ENCODE results near the gene S100A11. TPM values are rescaled to one million over a fixed set of nuclear protein-coding genes. Genes with fewer than 3 reads are reported as not detected.
A peak's percentile ranks its signal among the peaks of the same experiment; 100 is the strongest.

Gene S100A11
- total RNA-seq, 1 donor from 2014 or later, result 947 TPM

GRCh38 chr1:152048416-152049009, 11.7 kb upstream of the S100A11 start:
- DNase-seq (ENCODE audit: low read depth), result peak; percentile 67
- TF ChIP-seq CTCF (conservative IDR thresholded peaks at IDR 0.05; ENCODE audit: low read depth, low read length), result no peak
- H3K4me3 ChIP-seq (ENCODE audit: low read depth, low read length), result peak overlapping the region; percentile 37

GRCh38 chr1:152047730-152048415, 11.1 kb upstream of the S100A11 start:
- peak; percentile 95 for DNase-seq (ENCODE audit: low read depth)
- TF ChIP-seq CTCF (conservative IDR thresholded peaks at IDR 0.05; ENCODE audit: low read depth, low read length), result peak; percentile 56
- H3K4me3 ChIP-seq (ENCODE audit: low read depth, low read length), result peak overlapping the region; percentile 55

GRCh38 chr1:152047413-152047729, 10.6 kb upstream of the S100A11 start:
- no peak for TF ChIP-seq CTCF (conservative IDR thresholded peaks at IDR 0.05; ENCODE audit: low read depth, low read length)
- H3K4me3 ChIP-seq (ENCODE audit: low read depth, low read length), result peak overlapping the region; percentile 55
- DNase-seq (ENCODE audit: low read depth), result no peak

DNA sequence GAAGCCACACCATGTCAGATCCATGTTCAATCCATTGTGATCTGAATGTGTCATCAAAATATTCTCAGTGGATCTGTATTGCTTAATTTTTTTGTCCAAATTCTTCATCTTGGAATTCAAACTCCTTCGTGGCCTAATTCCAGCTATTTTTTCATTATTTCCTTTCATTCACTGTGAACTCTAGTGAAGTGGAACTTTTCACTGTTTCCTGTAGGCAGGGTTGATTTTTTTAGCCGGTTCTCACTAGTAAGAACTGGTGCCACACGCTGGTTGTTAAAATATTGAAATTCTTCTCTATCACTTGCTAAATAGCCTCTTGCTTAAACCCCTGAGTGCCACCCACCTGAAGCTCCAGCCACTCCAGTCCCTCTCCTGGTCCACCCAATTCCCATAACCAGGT, 7.6 kb upstream of the S100A11 start:
- no peak for TF ChIP-seq CTCF (conservative IDR thresholded peaks at IDR 0.05; ENCODE audit: low read depth, low read length)
- DNase-seq (ENCODE audit: low read depth), result no peak
- no peak overlapping the region for H3K4me3 ChIP-seq (ENCODE audit: low read depth, low read length)

DNA sequence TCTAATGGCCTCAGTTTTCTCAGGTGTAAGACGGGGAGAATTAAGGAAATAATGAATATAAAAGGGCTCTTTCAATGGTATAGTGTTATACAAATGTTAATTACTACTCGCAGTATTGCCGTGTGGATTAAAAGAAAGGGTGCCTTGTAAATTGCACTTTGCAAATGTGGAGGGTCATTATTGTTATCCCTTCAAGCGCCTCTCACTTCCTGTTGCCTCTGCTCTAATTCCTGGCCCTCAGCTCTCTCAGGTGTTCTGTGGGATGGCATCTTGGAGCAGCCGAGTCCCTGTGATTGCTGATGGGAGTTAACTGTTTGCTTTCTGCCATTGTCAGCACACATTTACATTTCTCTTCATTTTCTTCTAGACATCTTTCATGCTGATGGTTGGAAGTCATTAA, 7.1 kb upstream of the S100A11 start:
- H3K4me3 ChIP-seq (ENCODE audit: low read depth, low read length), result no peak overlapping the region
- no peak for DNase-seq (ENCODE audit: low read depth)
- no peak for TF ChIP-seq CTCF (conservative IDR thresholded peaks at IDR 0.05; ENCODE audit: low read depth, low read length)

- no peak for DNase-seq (ENCODE audit: low read depth)
- no peak for TF ChIP-seq CTCF (conservative IDR thresholded peaks at IDR 0.05; ENCODE audit: low read depth, low read length)
Observed at GRCh38 chr1:152042030-152042429, 5.2 kb upstream of the S100A11 start.

DNA sequence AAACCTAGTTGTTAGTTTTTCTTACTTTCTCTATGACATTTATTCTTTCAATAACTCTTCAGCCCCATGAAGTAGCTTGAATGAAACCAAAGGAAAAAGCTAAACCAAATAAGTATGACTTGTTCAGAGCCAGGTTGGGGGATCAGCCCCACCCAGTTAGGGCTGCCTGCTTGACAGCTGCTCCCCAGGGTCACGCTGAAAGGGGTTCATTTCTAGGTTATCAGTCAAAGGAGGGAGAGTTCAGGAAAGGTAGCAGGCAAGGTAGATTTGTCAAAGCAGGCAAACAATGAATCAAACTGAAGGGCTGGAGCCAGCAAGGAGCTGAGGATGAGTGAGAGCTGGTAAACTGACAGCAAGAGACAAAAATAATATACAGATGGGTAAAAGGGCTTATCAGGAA, 3.1 kb upstream of the S100A11 start:
- no peak for DNase-seq (ENCODE audit: low read depth)
- no peak overlapping the region for H3K4me3 ChIP-seq (ENCODE audit: low read depth, low read length)
- TF ChIP-seq CTCF (conservative IDR thresholded peaks at IDR 0.05; ENCODE audit: low read depth, low read length), result no peak

More at GRCh38 chr1:152042030-152042429, 5.2 kb upstream of the S100A11 start:
- H3K4me3 ChIP-seq (ENCODE audit: low read depth, low read length), result no peak overlapping the region
